Stomach smooth muscle (tissue), 2 donors: ENCODE data around the gene GAB1.

ENCODE experiments used
- H3K27ac ChIP-seq: one replicate; pipeline ENCODE4 v1.7.0; 2013; ENCODE audit warnings: mild to moderate bottlenecking, low read length, inconsistent platforms
- H3K27me3 ChIP-seq, 2 donors: one replicate each; pipeline ENCODE4 v1.7.0; 2013; ENCODE audit warnings: low read length in 2 of 2; ENCODE audit not compliant: insufficient read depth in 2 of 2, control insufficient read depth in 1 of 2
- H3K36me3 ChIP-seq, 2 donors: one replicate each; pipeline ENCODE4 v1.7.0; 2013; ENCODE audit warnings: low read length in 2 of 2; ENCODE audit not compliant: control insufficient read depth in 2 of 2, insufficient read depth in 2 of 2
- H3K4me1 ChIP-seq: one replicate; pipeline ENCODE4 v1.7.0; 2013; ENCODE audit warnings: low read length; ENCODE audit not compliant: control insufficient read depth, insufficient read depth
- H3K4me3 ChIP-seq, 2 donors: one replicate each; pipeline ENCODE4 v1.7.0; 2013; ENCODE audit warnings: low read length in 2 of 2
- H3K9ac ChIP-seq, 2 donors: one replicate each; pipeline ENCODE4 v1.7.0; 2013; ENCODE audit warnings: low read length in 2 of 2, mild to moderate bottlenecking in 1 of 2
- H3K9me3 ChIP-seq, 2 donors: one replicate each; pipeline ENCODE4 v1.7.0; 2013; ENCODE audit warnings: low read length in 2 of 2; ENCODE audit not compliant: control insufficient read depth in 2 of 2
- donor health status: healthy.
- donor health status: Pancreatic carcinoma.

GAB1 gene

DNA sequence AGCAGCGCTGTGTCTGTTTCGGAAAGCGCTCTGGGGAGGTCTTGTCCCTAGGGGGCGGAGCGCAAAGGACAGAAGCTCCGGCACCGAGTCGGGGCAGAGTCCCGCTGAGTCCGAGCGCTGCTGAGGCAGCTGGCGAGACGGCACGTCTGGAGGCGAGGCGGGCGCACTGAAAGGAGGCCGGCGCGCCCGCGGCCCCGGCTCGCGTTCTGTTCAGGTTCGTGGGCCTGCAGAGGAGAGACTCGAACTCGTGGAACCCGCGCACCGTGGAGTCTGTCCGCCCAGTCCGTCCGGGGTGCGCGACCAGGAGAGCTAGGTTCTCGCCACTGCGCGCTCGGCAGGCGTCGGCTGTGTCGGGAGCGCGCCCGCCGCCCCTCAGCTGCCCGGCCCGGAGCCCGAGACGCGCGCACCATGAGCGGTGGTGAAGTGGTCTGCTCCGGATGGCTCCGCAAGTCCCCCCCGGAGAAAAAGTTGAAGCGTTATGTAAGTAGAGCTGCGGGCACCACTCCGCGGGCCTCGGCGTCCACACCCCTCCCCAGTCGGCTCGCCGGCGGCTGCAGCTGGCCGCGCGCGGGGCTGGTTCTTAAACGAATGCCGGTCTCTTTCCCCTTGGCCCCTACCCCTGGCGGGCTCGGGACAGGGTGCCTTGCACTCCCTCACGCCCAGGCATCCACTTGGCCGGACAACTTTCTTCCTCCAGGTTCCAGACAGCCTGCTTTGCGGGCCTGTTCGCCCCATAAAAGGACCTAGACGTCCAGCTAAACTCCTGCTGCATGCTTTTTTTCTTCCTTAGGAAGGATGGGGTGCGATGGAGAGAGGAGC, at the start of gene GAB1:
GAB1 (plus strand) TSS at position 96 of the 819 bp plus-strand sequence; CDS start at position 409, 313 bp downstream.
- Histone ChIP-seq H3K9ac (peak within 1 kb of the TSS; percentile 84 to 85), H3K4me1 (peaks cover 7% of the 10 kb centered on the region), H3K36me3 (no peaks in the 10 kb centered on the region), H3K4me3 (peak within 1 kb of the TSS; percentile 92 to 99), H3K9me3 (no peaks in the 10 kb centered on the region), H3K27me3 (no peaks in the 10 kb centered on the region), H3K27ac (peak within 1 kb of the TSS; percentile 96)

GRCh38 chr4:143287572-143287923, 49.1 kb upstream of the GAB1 start:
- H3K36me3 ChIP-seq, result no peaks in the 10 kb centered on the region
- no peak overlapping the region for H3K9ac ChIP-seq
- H3K27ac ChIP-seq, result no peak overlapping the region
- H3K9me3 ChIP-seq, result no peaks in the 10 kb centered on the region
- H3K27me3 ChIP-seq, result no peaks in the 10 kb centered on the region
- H3K4me1 ChIP-seq, result no peaks in the 10 kb centered on the region
- no peak overlapping the region for H3K4me3 ChIP-seq

GRCh38 chr4:143288171-143288570, 48.5 kb upstream of the GAB1 start:
- Histone ChIP-seq H3K4me3 (no peak overlapping the region), H3K9ac (no peak overlapping the region), H3K27me3 (no peaks in the 10 kb centered on the region), H3K27ac (no peak overlapping the region), H3K9me3 (no peaks in the 10 kb centered on the region), H3K36me3 (no peaks in the 10 kb centered on the region), H3K4me1 (no peaks in the 10 kb centered on the region)

- Histone ChIP-seq H3K36me3 (no peaks in the 10 kb centered on the region), H3K9me3 (no peaks in the 10 kb centered on the region), H3K9ac (no peak overlapping the region), H3K27ac (no peak overlapping the region), H3K4me1 (peaks cover 3% of the 10 kb centered on the region), H3K4me3 (no peak overlapping the region), H3K27me3 (no peaks in the 10 kb centered on the region)
Measured at GRCh38 chr4:143289370-143289769, 47.3 kb upstream of the GAB1 start.

DNA sequence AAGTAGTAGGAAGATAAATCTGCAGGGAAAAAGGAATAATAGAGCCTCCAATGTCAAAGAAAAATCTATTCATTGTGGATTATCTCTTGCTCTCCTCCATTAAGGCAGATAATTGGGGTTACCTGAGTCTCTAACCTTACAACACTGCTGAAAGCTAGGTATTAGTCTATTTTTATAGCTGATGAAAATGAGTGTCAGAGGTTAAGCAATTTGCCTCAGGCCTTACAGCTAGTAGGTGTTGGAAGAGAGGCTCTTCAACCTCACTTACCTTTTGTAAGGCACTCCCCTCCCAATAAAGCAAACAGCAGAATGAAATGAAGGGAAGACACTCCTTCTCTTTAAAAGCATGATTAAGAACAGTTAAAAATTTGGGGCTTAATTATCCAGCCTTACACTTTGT, 45.4 kb upstream of the GAB1 start:
- Histone ChIP-seq H3K9me3 (no peaks in the 10 kb centered on the region), H3K27me3 (no peaks in the 10 kb centered on the region)

DNA sequence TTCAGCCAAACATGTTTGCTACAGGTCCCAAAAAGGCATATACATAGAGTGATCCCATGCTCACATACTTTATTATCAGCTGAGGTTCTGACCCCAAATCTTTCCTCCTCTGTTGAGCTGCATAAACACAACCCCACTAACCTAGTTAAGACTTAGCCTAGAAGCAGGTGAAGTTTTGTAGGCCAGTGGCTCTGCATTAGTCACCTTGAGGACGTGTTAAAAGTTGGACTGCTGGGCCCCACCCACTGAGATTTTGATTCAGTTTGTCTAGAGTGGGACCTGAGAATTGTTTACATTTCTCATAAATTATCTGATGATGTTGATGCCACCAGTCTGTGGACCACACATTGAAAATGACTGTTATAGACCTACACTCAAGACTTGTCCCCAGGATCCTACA, 43.8 kb upstream of the GAB1 start:
- H3K9me3 ChIP-seq, result no peaks in the 10 kb centered on the region
- peaks cover 9% of the 10 kb centered on the region for H3K4me1 ChIP-seq
- H3K36me3 ChIP-seq, result no peaks in the 10 kb centered on the region
- no peak overlapping the region for H3K9ac ChIP-seq
- no peak overlapping the region for H3K27ac ChIP-seq
- H3K4me3 ChIP-seq, result no peak overlapping the region
- H3K27me3 ChIP-seq, result no peaks in the 10 kb centered on the region

More for the DNA sequence above, 45.4 kb upstream of the GAB1 start:
- Histone ChIP-seq H3K9ac (no peak overlapping the region), H3K27ac (no peak overlapping the region), H3K36me3 (no peaks in the 10 kb centered on the region), H3K4me1 (peaks cover 8% of the 10 kb centered on the region), H3K4me3 (no peak overlapping the region)

- no peak overlapping the region for H3K9ac ChIP-seq
- H3K4me1 ChIP-seq, result peaks cover 10% of the 10 kb centered on the region
- peak overlapping the region; percentile 6 for H3K27ac ChIP-seq
Measured at GRCh38 chr4:143294310-143294709, 42.4 kb upstream of the GAB1 start.

DNA sequence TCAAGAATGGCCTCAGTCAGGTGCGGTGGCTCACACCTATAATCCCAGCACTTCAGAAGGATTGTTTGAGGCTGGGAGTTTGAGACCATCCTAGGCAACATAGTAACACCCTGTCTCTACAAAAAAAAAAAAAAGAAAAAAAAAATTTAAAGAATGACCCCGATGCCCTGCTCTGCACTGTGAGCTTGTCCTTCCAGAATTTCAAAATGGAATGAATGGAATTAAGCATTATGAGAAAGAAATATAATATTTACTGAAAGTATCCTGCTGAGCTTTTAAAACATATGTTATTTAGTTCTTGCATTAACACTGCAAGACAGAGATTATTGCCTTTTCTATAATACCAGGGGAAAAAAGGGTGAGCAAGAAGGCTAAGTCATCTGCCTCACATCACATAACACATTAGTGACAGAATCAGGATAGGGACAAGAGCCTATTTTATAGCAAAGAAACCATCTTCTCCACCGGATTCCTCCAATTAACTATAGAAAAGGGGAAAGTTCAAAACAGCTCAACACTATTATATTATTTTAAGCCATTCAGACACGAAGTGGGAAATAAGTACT, 41.9 kb upstream of the GAB1 start:
- no peak overlapping the region for H3K9ac ChIP-seq
- peak overlapping the region; percentile 6 for H3K27ac ChIP-seq
- no peaks in the 10 kb centered on the region for H3K27me3 ChIP-seq
- peaks cover 10% of the 10 kb centered on the region for H3K4me1 ChIP-seq
- peak overlapping the region in 1 of 2 donors; percentile 9 for H3K4me3 ChIP-seq
- H3K36me3 ChIP-seq, result no peaks in the 10 kb centered on the region
- H3K9me3 ChIP-seq, result no peaks in the 10 kb centered on the region

More at GRCh38 chr4:143294310-143294709, 42.4 kb upstream of the GAB1 start:
- Histone ChIP-seq H3K27me3 (no peaks in the 10 kb centered on the region), H3K9me3 (no peaks in the 10 kb centered on the region), H3K4me3 (peak overlapping the region in 1 of 2 donors; percentile 9), H3K36me3 (no peaks in the 10 kb centered on the region)

- H3K4me1 ChIP-seq, result peaks cover 10% of the 10 kb centered on the region
Measured at GRCh38 chr4:143296397-143297067, 40.1 kb upstream of the GAB1 start.

GRCh38 chr4:143300860-143301259, 35.8 kb upstream of the GAB1 start:
- no peak overlapping the region for H3K4me3 ChIP-seq
- H3K9me3 ChIP-seq, result no peaks in the 10 kb centered on the region
- H3K27me3 ChIP-seq, result no peaks in the 10 kb centered on the region
- no peak overlapping the region for H3K9ac ChIP-seq
- no peaks in the 10 kb centered on the region for H3K36me3 ChIP-seq
- H3K27ac ChIP-seq, result no peak overlapping the region
- H3K4me1 ChIP-seq, result peaks cover 2% of the 10 kb centered on the region

More at GRCh38 chr4:143296397-143297067, 40.1 kb upstream of the GAB1 start:
- H3K27ac ChIP-seq, result no peak overlapping the region
- H3K9me3 ChIP-seq, result no peaks in the 10 kb centered on the region
- no peak overlapping the region for H3K9ac ChIP-seq
- H3K36me3 ChIP-seq, result no peaks in the 10 kb centered on the region
- no peak overlapping the region for H3K4me3 ChIP-seq
- H3K27me3 ChIP-seq, result no peaks in the 10 kb centered on the region
